Endothelial cell (in vitro differentiated cells): ENCODE results near the gene KRT33B. TPM values are rescaled to one million over a fixed set of nuclear protein-coding genes. Genes with fewer than 3 reads are reported as not detected.

Experiments
- DNase-seq: peaks from one replicate; pipeline ENCODE4 v3.0.0; 2021; ENCODE audit warnings: low spot score
- H3K27ac Mint-ChIP-seq: one replicate; pipeline ENCODE4 v1.8.0; 2021; ENCODE audit warnings: mixed read lengths, inconsistent platforms; ENCODE audit not compliant: unreplicated experiment
- H3K27me3 Mint-ChIP-seq: one replicate; pipeline ENCODE4 v1.8.0; 2021; ENCODE audit warnings: mild to moderate bottlenecking, moderate library complexity, mixed read lengths, inconsistent platforms; ENCODE audit not compliant: unreplicated experiment
- H3K36me3 Mint-ChIP-seq: one replicate; pipeline ENCODE4 v1.8.0; 2021; ENCODE audit warnings: mild to moderate bottlenecking, low read depth, mixed read lengths, inconsistent platforms; ENCODE audit not compliant: unreplicated experiment
- H3K4me1 Mint-ChIP-seq: one replicate; pipeline ENCODE4 v1.8.0; 2021; ENCODE audit warnings: mild to moderate bottlenecking, mixed read lengths, inconsistent platforms; ENCODE audit not compliant: unreplicated experiment
- H3K4me3 Mint-ChIP-seq: one replicate; pipeline ENCODE4 v1.8.0; 2021; ENCODE audit warnings: mild to moderate bottlenecking, mixed read lengths, inconsistent platforms; ENCODE audit not compliant: unreplicated experiment
- H3K9me3 Mint-ChIP-seq: one replicate; pipeline ENCODE4 v1.8.0; 2021; ENCODE audit warnings: mixed read lengths, inconsistent platforms; ENCODE audit not compliant: unreplicated experiment
- CTCF ChIP-seq: fragments of 200-600 bp; sonication (generic); IDR thresholded peaks from one replicate; pipeline ENCODE4 v1.5.0; 2021; ENCODE audit warnings: antibody characterized with exemption; ENCODE audit not compliant: unreplicated experiment
- total RNA-seq: library from RNA; stranded (reverse); fragmentation: NEBNext Ultra II Directional; extraction: Animal tissue kit (Norgen Biotek cat#: 25700); gene quantifications from one replicate; pipeline ENCODE4 v1.2.1, GENCODE V29; 2021; ENCODE audit not compliant: unreplicated experiment

The KRT33B gene
- total RNA-seq, 1 donor from 2014 or later = not detected

- no peak for TF ChIP-seq CTCF
- Mint-ChIP-seq H3K4me1 (no peaks in the 10 kb centered on the region), H3K27me3 (peaks cover 2% of the 10 kb centered on the region)
These were observed 24.2 kb upstream of the KRT33B start for GRCh38 chr17:41393826-41394225.

GRCh38 chr17:41393294-41393693 is 23.7 kb upstream of the KRT33B start:
- H3K27me3 Mint-ChIP-seq = peaks cover 2% of the 10 kb centered on the region
- no peak for TF ChIP-seq CTCF
- H3K36me3 Mint-ChIP-seq = no peaks in the 10 kb centered on the region
- H3K4me1 Mint-ChIP-seq = no peaks in the 10 kb centered on the region
- no peak for DNase-seq
- H3K27ac Mint-ChIP-seq = no peak overlapping the region
- H3K4me3 Mint-ChIP-seq = no peak overlapping the region
- no peaks in the 10 kb centered on the region for H3K9me3 Mint-ChIP-seq

More at GRCh38 chr17:41393826-41394225, 24.2 kb upstream of the KRT33B start:
- H3K9me3 Mint-ChIP-seq = no peaks in the 10 kb centered on the region
- no peaks in the 10 kb centered on the region for H3K36me3 Mint-ChIP-seq
- no peak for DNase-seq
- no peak overlapping the region for H3K27ac Mint-ChIP-seq
- no peak overlapping the region for H3K4me3 Mint-ChIP-seq

GRCh38 chr17:41392278-41392677 is 22.7 kb upstream of the KRT33B start:
- no peaks in the 10 kb centered on the region for H3K4me1 Mint-ChIP-seq
- H3K4me3 Mint-ChIP-seq = no peak overlapping the region
- peaks cover 2% of the 10 kb centered on the region for H3K27me3 Mint-ChIP-seq
- TF ChIP-seq CTCF = no peak
- no peak overlapping the region for H3K27ac Mint-ChIP-seq
- no peaks in the 10 kb centered on the region for H3K9me3 Mint-ChIP-seq
- no peaks in the 10 kb centered on the region for H3K36me3 Mint-ChIP-seq
- no peak for DNase-seq

- no peak overlapping the region for H3K4me3 Mint-ChIP-seq
- TF ChIP-seq CTCF = no peak
- no peak for DNase-seq
- no peak overlapping the region for H3K27ac Mint-ChIP-seq
- H3K9me3 Mint-ChIP-seq = no peaks in the 10 kb centered on the region
- no peaks in the 10 kb centered on the region for H3K4me1 Mint-ChIP-seq
- H3K27me3 Mint-ChIP-seq = peaks cover 2% of the 10 kb centered on the region
- H3K36me3 Mint-ChIP-seq = no peaks in the 10 kb centered on the region
These were observed 21.9 kb upstream of the KRT33B start for GRCh38 chr17:41391535-41391934.

- Mint-ChIP-seq H3K4me1 (no peaks in the 10 kb centered on the region), H3K9me3 (no peaks in the 10 kb centered on the region), H3K27ac (no peak overlapping the region), H3K4me3 (no peak overlapping the region), H3K36me3 (no peaks in the 10 kb centered on the region), H3K27me3 (peaks cover 2% of the 10 kb centered on the region)
- DNase-seq = no peak
- no peak for TF ChIP-seq CTCF
These were observed 20.9 kb upstream of the KRT33B start for GRCh38 chr17:41390411-41390938.
